ENCODE data around the gene NR6A1. TPM values are rescaled to one million over a fixed set of nuclear protein-coding genes. Genes with fewer than 3 reads are reported as not detected.

The NR6A1 gene
- 1 to 10 TPM; 1.8 to 2.8 (median 2.0) TPM for total RNA-seq

GRCh38 chr9:124771021-124771866 is at the start of gene NR6A1:
NR6A1 (minus strand) TSS chr9:124771311.
- intact Hi-C loops (cut with DNase I), result loop anchor here (5.0 to 10.0 kb wide), 2 partner anchors 371 to 604 kb away; partner anchors contain the start of gene SCAI
- Histone ChIP-seq H3K27ac (replicated peaks in 1 of 4) (peak within 1 kb of the TSS; percentile 53 to 81 (median 75)), H3K9me3 (no peaks in the 10 kb centered on the region), H3K4me3 (peak within 1 kb of the TSS; percentile 81 to 95 (median 86)), H3K4me1 (peaks cover 21 to 44% (median 34%) of the 10 kb centered on the region in 4 donors), H3K27me3 (peaks cover 3 to 46% (median 16%) of the 10 kb centered on the region in 4 donors), H3K36me3 (no peaks in the 10 kb centered on the region)
- WGBS, result 1% methylated on average over 20 of the region's 82 CpGs
- DNase-seq (ENCODE audit: extremely low spot score), result peak; percentile 98
- TF ChIP-seq POLR2AphosphoS5 (IDR thresholded peaks at IDR 0.05) (peak; percentile 71 to 84), CTCF (IDR thresholded peaks at IDR 0.05) (peak; percentile 20 to 52 (median 32)), POLR2A (IDR thresholded peaks at IDR 0.05; ENCODE audit: low read depth) (no peak)

- 79% methylated on average over 7 of the region's 18 CpGs for WGBS
- Histone ChIP-seq H3K9me3 (no peaks in the 10 kb centered on the region), H3K27me3 (no peaks in the 10 kb centered on the region), H3K27ac (replicated peaks in 1 of 4) (no peak overlapping the region), H3K4me3 (no peak overlapping the region), H3K36me3 (no peaks in the 10 kb centered on the region), H3K4me1 (peaks cover 6 to 9% (median 6%) of the 10 kb centered on the region in 4 donors)
- no peak for DNase-seq (ENCODE audit: extremely low spot score)
- intact Hi-C loops (cut with DNase I), result no loop called here
- TF ChIP-seq POLR2A (IDR thresholded peaks at IDR 0.05; ENCODE audit: low read depth), result no peak
- TF ChIP-seq EP300 (IDR thresholded peaks at IDR 0.05), result no peak
- no peak for TF ChIP-seq CTCF (IDR thresholded peaks at IDR 0.05)
- no peak for TF ChIP-seq POLR2AphosphoS5 (IDR thresholded peaks at IDR 0.05)
Measured at GRCh38 chr9:124818431-124819281, 47.5 kb upstream of the NR6A1 start.

- Histone ChIP-seq H3K27ac (replicated peaks in 1 of 4) (no peak overlapping the region), H3K36me3 (peaks cover 0 to 11% (median under 1%) of the 10 kb centered on the region in 4 donors), H3K9me3 (no peaks in the 10 kb centered on the region), H3K4me3 (no peak overlapping the region), H3K27me3 (no peaks in the 10 kb centered on the region), H3K4me1 (peaks cover 18 to 36% (median 36%) of the 10 kb centered on the region in 4 donors)
- TF ChIP-seq POLR2A (IDR thresholded peaks at IDR 0.05; ENCODE audit: low read depth) (no peak), CTCF (IDR thresholded peaks at IDR 0.05) (no peak), POLR2AphosphoS5 (IDR thresholded peaks at IDR 0.05) (no peak)
- no peak for DNase-seq (ENCODE audit: extremely low spot score)
- intact Hi-C loops (cut with DNase I), result no loop called here
- WGBS, result 95% methylated on average over 5 of the region's 5 CpGs
Measured at GRCh38 chr9:124815601-124816000, 44.5 kb upstream of the NR6A1 start.

GRCh38 chr9:124814164-124814535 is 43.0 kb upstream of the NR6A1 start:
- Histone ChIP-seq H3K36me3 (peaks cover 0 to 22% (median 11%) of the 10 kb centered on the region in 4 donors), H3K4me1 (peaks cover 18 to 41% (median 39%) of the 10 kb centered on the region in 4 donors), H3K4me3 (no peak overlapping the region), H3K9me3 (no peaks in the 10 kb centered on the region), H3K27ac (replicated peaks in 1 of 4) (peak overlapping the region in 1 of 4 donors; percentile 1), H3K27me3 (no peaks in the 10 kb centered on the region)
- no peak for DNase-seq (ENCODE audit: extremely low spot score)
- no peak for TF ChIP-seq POLR2A (IDR thresholded peaks at IDR 0.05; ENCODE audit: low read depth)
- no peak for TF ChIP-seq CTCF (IDR thresholded peaks at IDR 0.05)
- TF ChIP-seq POLR2AphosphoS5 (IDR thresholded peaks at IDR 0.05), result no peak
- TF ChIP-seq EP300 (IDR thresholded peaks at IDR 0.05), result no peak
- WGBS, result 74% methylated on average over 5 of the region's 5 CpGs
- intact Hi-C loops (cut with DNase I), result loop anchor here (5.0 kb wide), 1 partner anchor 37 kb away; the partner anchor contains the start of gene OLFML2A

All from esophagus muscularis mucosa (tissue), 4 donors.